Fibroblast of skin of left biceps (primary cell): ENCODE data around the gene CCNA1.
A peak's percentile ranks its signal among the peaks of the same experiment; 100 is the strongest.

Source experiments
- DNase-seq, 2 experiments: peaks; one replicate each; pipeline ENCODE4 v3.0.0-alpha.2; 2013; ENCODE audit warnings: low read depth in 2 of 2

The CCNA1 gene

DNA sequence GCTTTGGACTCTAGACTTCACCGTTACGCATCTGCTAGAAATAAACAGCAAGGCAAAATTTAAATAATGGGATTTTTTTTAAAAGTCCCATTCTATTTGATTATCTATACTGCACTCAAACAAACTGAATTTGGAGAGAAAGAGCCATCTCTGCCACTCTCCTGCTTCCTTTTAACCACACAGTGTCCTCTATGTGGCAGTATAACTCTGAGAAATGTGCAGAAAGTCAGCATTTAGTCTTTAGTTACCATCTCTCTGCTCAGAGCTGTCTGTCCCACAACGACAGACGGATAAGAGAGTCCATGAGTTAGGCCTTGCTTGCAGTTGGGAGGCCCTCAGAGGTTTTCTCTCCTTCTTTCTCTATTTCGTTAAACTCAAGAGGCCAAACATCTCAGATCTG, 21.2 kb downstream of the CCNA1 start:
- peak in 1 of 2 experiments; percentile 3 for DNase-seq

DNA sequence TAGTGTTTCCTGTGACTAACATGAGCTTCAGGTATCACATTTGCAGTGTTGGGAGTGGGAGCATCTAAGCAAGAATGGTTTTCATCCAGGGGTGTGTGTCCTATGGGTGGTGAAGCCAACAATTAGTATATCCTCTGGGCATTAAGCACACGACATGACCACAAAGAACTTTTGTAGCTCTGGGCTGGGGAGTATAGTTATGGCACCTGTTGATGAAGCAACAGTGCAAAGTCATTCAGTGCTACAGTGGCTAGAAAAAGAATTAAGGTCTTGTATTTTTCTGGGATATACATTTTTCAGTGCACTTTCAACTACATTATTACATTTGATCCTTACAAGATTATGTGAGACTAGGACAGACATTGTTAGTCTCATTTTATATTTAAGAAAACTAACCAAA, 21.8 kb downstream of the CCNA1 start:
- no peak for DNase-seq

DNA sequence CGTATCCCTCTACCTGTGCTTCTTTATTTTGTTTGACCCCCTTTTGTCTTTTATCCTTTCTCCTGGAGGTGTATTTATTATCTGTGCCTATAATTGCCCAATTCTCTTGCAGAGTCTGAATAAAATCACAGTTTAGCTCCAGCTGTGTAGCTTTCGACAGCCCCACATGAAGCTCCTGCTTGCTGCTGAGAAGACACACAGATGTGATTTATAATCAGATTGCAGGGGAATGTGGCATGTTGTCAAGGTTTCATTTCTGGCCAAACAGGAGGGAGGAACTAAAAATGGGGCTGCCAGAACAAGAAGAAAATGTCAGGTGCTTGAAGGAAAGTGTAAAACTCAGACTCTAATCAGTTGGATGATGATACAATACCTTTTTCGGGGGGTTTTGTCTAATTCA, 22.7 kb downstream of the CCNA1 start:
- DNase-seq, result no peak

DNA sequence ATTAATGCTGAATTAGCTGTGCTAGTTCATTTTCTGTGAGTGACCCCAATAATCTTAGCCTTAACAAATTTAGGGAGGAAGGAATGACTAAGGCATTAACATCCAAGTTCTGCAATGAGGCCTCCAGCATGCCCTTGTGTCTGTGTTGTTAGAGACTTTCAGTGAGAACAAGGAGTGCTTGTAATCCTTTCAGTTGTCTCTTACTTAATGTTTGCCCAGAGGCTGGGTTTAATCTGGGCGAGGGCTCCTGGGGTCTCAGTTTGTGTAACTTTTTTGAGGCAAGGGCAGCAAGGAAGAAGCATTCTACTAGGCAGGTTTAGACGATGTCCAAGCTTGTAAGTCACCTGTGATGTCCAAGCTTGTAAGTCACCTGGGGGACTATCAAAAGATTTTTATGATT, 24.3 kb downstream of the CCNA1 start:
- DNase-seq, result no peak

DNA sequence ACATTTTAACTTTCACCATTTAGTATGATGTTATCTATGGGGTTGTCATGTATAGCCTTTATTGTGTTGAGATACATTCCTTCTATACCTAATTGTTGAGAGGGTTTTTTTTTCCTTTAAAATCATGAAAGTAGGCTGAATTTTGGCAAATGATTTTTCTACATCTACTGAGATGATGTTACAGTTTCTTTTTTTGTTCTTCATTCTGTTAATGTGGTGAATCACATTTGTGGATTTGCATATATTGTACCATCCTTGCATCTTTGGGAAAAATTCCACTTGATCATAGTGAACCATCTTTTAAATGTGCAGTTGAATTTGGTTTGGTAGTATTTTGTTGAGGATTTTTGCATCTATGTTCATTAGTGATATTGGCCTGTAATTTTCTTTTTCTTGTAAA, 29.2 kb downstream of the CCNA1 start:
- DNase-seq, result no peak

DNA sequence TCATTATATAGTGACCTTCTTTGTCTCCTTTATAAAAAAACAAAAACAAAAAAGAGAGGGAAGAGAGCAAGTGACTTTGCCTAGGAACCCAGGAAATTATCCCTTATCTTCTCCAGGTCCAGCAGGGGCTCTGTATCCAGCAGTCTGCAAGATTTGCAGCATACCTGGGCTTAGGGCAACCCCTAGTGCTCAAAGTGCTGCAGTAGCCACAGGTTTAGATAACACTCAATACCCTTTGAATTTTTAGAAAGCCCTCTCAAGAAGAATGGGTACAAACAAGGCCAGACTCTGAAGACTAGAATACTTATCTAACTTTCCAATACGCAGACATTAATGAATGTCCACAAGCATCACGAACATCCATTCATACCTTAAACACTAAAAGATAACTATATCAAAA, 43.2 kb downstream of the CCNA1 start:
- no peak for DNase-seq

DNA sequence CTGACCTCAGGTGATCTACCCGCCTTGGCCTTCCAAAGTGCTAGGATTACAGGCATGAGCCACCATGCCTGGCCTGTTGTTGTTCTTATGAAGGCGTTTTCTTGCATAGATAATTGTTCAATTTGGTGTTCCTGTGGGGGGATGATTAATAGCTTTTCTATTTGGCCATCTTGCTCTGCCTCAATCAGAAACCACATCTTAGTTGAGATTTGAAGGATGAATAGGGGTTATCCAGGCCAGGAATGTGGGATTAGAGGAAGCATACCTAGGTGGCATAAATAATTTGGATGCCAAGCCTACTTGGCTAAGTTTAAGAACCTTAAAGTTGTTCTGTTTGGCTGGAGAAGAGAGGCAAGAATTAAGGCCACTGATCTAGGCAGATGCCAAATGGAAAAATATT, 44.4 kb downstream of the CCNA1 start:
- DNase-seq, result no peak

DNA sequence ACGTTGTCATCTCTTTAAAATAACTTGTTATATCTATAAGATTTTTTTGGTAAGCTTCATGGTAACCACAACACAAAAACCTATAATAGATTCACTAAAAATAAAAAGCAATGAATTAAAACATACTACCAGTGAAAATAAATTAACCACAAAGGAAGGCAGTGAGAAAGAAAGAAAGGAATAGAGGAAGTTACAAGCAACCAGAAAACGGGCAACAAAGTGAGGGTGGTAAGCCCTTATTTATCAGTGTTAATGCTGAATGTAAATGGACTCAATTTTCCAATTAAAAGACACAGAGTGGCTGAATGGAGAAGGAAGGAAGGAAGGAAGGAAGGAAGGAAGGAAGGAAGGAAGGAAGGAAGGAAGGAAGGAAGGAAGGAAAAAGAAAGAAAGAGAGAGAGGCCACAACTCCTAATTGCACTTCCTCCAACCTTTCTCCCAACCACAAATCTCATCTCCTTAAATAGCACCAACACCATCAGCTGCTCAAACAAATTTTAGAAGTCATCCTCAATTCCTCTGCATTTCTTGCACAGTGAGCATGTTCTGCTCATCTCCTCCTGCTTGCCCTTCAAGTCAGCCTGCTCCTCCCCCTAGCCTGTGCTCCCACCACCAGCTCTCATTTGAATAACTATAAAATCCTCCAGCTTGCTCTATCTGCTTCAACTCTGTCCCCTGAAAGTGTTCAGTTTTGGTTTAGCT, 48.6 kb downstream of the CCNA1 start:
- no peak for DNase-seq

DNA sequence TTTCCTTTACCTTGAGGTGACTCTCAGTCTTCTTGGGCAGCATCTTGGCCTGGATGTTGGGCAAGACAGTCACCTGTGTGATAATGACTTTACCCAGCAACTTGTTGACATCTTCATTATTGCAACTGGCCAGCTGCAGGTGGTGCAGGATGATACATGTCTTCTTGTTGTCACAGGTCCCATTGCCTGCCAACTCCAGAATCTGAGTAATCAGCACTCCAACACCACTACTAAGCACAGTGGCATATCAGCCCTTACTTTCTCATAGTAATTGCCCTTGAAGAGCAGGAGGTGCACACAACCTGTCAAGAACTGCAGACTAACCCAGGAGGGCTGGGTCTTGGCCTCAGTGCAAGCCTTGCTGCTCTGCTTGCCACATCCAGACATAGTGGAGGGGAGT, 57.8 kb downstream of the CCNA1 start:
- DNase-seq, result no peak
